ENCODE data around the gene WWOX.

Gene WWOX

DNA sequence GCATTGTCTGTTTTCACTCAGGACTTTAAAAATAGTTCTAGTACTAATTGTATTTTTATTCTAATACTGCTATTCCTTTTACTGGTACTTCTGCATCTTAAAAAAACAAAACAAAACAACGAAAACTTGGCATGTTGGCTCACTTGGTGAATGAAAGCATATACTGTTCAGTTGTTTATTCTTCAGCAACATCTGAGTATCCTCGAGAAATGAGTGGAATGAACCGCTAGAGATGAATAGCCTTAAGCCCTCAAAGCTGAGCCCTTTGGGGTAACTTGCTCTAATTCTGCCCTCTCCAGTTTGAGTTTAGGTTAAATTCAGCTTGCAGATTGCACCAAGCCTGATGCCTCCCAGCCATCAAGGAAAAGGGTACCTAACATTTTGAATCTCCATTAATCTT is 126.5 kb downstream of the WWOX start:
- peak in 1 of 51 donors; percentile 18 for DNase-seq

DNA sequence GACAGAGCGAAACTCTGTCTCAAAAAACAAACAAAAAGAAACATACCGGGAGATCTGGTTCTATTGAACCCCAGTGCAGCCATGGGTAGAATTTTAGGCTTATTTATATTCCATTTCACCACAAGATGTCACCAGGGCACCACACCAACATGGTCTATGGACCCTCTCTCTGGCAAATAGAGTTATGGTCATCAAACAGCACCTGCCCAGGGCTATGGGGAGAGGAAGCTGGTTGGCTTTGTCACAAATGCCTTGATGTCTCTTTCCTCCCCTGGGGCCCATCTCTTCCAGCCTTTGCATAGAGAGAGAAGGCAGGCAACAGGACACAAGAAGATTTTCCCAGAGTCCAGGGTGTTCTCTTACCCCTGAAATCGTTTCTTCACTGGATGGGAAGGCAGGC is 128.4 kb downstream of the WWOX start:
- DNase-seq, result no peak

- no peak for DNase-seq
These were observed 129.2 kb downstream of the WWOX start for GRCh38 chr16:78228704-78229103.

DNA sequence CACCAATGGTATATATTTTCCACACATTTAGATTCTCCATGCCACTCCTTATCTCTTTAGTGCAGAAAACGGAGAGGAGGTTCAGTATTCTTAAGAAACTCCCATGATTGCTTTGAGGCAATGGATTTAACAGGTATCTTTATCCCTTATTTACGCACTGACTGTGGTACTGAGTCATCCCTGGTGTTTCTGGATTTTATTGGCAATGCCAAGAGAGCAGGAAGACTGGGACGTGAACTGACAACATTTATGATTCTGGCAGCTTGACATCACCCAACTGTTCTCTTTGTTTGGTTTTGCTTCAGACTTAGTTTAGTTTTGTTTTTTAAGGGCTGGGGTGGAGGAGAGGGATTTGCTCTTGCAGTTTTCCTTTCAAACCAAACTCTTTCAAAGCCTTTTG is 131.4 kb downstream of the WWOX start:
- DNase-seq, result peak in 1 of 51 donors; percentile 18

DNA sequence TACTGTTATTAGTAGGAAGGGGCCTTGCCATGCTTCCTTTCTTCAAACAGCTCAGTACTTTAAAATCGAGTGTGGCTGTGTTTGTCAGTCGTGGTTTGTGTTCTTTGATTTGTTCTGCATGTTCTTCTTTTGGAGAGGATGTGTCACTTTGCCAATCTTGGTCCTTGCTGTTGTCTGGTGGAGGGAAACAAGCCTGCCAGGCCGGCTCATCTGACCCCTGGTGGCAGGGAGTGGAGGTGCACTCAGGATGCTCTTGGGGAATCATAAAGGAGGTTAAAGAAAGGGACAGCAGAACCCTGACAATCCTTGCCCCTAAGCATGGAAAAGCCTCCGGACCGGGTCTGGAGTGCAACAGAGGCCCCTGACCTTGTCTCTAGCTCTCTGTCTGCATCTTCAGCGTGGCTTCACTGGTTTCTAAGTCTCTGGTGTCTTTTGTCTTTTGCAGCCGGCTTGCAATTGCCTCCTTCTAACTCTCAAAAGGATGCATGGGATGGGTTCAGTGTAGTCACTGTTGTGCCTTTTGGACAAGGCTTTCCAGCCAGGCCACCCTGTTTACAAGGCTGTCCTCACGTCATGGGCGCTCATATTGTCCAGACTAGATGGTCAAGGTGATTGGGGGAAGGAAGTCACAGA is 135.8 kb downstream of the WWOX start:
- DNase-seq, result peak in 48 of 51 donors; percentile 4 to 82 (median 46)

- DNase-seq, result no peak
These were observed 136.4 kb downstream of the WWOX start for GRCh38 chr16:78235876-78236275.

DNA sequence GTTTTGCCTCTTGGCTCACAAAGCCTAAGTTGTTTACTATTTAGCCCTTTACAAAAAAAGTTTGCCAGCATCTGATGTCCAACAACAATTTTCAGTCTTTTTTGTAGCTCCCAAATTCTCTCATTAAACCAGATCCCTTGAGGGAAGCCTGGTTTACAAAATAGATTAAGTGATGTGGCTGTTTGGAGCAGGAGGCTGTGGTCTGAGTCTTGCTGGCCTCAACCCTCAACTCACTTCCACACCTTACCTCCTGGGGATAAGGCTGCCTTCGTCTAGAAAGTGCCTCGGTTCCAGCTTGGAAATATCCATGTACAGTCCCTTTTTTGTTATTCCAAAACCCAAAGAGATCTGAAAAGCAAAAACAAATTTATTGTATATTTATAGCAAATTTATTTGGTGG is 138.4 kb downstream of the WWOX start:
- DNase-seq, result no peak

DNA sequence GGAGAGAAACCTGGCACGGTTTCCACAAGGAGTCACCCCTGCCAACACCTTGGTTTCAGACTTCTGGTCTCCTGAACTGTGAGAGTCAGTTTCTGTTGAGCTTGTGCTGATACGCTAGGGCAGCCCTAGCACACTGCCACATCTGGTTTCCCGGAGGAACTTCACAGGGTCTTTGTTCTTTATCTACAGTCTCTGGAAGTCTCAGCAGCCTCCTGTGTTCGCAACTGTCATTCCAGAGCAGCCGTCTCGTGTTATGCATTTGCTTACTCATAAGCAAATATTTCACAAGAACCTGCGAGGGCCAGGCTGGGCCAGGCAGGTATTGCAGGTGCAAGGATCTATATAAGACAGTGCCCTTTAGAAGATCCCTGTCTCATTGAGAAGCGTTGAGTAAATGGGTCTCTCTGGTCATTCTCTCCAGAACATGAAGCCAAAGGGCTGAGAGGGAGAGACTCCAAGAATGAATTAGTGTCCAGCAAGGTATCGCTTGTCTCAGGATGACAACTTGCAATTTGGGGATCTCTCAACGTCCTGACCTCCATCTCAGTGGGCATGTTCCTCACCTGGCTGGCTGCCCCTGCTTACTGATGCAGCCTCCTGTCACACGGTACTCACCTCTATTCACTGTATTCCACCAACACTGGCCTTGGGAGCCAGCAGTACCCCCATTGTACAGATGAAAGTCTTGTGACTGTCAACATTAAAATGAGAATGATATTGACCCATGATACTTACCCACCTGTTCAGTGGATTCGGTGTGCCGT is 141.2 kb downstream of the WWOX start:
- DNase-seq, result no peak

DNA sequence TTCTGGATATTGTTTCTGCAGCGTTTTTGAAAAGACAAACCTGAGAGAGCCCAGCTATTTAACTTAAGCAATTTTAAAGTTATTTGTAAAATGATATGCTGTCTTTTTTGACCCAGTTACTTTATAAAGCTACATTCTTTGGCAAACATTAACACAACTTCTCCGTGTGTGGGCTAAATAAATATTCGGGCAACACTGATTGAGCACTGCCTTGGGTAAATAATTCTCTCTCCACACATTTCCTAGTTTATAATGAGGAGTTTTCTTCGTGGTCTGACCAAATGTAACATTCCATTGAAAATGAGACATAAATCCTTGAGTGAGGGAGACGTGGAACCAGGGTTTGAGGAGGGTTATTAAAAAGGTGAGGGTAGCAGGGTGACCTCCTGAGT is 142.8 kb downstream of the WWOX start:
- no peak for DNase-seq

- DNase-seq, result no peak
These were observed 144.9 kb downstream of the WWOX start for GRCh38 chr16:78244131-78244895.

DNA sequence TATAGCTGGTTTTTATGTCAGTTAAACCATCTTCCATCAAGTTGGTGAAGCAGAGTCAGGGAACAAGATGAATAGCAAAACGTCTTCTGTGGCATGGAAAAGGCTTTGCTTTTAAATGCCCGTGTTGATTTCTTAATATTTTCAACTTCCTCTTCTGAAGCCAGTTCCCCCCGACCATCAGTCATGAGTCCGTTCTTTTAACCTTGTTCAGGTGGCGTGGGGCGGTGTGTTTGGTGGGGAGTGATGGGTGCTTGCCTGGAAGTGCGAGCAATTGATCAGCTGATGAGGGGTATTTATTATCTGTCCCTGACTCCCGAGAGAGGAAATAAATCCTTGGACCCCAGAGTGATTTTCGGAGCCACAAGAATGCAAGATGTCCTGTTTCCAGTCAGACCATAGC is 147.1 kb downstream of the WWOX start:
- no peak for DNase-seq

DNA sequence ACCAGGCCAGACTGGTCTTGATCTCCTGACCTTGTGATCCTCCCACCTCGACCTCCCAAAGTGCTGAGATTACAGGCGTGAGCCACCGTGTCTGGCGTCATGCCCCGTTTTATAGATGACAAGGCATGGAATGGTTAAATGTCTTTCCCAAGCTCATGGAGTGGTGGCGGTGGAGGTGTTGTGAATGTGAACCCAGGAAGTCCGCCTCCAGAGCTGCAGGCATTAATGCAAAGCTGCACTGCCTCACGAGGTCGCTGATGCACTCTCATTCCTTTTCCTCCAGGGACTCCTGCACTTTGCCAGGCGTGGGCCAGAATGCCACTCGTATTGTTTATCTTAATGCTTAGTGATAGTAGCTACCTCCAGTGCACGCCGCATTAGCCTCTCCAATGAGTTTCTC is 149.6 kb downstream of the WWOX start:
- DNase-seq, result no peak

DNA sequence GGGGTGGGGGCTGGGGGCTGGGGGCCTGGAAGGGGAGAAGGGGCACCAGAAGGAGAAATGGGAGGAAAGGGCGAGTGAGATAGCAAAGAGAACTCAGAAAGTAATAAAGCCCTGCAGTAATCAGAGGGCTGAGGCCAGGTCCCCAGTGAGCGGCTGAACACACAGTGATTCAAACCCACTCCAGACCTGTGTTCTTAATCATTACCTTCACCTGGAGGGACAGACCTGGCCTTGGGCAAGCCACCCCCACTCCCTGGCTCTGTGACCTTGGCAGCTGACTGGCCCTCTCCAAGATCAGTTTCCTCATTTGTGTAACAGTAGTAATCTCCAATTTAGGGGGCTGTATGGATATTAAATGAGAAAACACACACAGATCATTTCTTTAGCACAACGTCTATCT is 150.4 kb downstream of the WWOX start:
- DNase-seq, result no peak

- no peak for DNase-seq
These were observed 151.7 kb downstream of the WWOX start for GRCh38 chr16:78251115-78251514.

GRCh38 chr16:78252757-78253156 is 153.3 kb downstream of the WWOX start:
- DNase-seq, result no peak

GRCh38 chr16:78254841-78255240 is 155.4 kb downstream of the WWOX start:
- DNase-seq, result no peak

DNA sequence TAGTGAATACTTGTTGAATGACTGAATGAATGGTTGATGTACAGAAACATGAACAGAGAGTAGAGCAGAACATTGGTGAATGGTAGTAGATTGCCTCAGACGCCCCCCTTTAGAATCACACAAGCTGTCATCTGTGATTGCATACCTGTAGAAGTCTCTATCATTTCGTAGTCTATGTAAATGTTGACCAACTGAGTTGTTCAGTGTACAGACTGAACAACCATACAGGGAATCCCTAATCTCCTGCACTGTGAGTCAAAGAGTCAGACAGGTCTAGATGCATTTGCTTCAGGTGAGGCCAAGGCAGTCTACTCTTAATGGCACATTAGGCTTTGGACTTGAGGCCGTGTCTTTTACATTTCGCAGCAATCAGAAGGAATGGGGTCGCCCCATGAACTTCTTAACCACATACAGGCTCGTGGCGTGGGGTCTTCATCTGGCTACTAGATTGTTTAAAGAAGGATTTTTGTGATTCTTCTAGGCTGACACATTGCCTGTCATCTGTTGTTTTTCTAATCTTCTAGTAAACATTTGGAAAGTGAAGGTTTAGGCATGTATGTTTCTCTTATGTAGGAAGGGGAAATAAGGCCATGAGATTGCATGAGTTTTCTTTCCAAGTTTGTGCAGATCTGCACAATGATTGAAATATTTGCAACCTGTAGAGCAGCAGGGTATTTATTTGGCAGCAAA is 157.4 kb downstream of the WWOX start:
- DNase-seq, result no peak

DNA sequence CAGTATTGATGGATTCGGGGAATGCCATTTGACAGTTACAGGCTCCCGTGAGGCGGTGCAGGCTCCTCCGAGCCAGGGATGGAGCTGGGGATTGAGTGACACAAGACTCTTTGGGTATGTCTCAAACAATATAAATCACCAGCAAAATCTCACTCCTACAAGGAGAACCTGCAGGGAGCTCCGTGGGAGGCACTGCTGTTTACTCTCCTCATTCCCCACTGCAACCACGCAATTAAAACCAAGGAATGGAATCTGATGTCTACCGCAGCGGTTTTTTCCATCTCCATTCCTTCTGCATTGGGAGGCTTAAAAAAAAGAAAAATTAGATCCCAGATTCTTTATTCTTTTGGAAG is 157.9 kb downstream of the WWOX start:
- no peak for DNase-seq

DNA sequence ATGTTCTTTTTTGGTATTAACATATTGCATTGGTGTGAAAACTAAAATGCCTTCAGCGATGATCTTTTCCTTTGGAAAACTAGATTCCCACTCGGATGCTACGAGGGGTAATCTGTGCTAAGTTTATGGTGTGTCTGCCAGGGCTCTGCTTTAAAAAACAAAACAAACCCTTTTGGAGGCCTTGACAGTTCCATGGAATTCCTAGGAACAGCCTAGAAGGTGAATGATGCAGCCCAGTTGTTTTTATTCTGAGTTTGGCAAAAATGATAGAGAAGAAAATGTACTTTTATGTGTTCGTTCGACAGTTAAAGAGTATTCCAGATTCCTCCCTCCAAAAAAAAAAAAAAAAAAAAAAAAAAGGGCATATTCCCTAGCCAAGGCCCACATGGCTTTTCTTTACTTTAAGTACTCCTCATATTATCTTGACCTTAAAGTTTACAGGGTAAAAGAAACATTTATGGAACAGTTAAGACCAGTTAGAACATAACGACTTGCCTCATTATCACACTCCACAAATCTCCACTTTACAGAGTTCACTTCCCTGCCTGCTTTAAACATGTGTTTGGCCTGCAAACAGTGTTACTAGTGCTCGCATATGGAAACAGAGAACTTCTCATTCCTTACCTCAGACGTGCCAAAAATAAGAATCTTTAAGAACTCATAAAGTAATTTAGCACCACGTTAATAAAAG is 159.1 kb downstream of the WWOX start:
- DNase-seq, result no peak

DNA sequence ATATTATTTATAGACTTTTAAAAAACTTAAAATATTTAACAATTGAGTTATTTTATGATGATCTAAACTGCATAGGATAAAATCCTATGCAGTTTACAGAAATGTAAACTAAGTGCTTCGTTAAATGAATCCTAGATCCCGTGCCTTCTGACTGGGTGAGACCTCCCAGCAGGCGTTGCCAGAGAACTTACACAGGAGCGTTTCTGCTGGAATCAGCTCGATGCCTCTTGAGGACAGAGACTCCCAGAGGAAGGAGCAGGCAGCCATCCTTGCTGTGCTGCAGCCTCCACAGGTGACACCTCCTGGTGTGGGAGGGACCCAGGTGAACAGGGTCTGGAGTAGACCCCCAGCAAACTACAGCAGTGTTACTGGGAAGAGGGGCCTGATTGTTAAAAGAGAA is 160.4 kb downstream of the WWOX start:
- DNase-seq, result no peak

- DNase-seq, result no peak
These were observed 165.2 kb downstream of the WWOX start for GRCh38 chr16:78264642-78265041.

DNA sequence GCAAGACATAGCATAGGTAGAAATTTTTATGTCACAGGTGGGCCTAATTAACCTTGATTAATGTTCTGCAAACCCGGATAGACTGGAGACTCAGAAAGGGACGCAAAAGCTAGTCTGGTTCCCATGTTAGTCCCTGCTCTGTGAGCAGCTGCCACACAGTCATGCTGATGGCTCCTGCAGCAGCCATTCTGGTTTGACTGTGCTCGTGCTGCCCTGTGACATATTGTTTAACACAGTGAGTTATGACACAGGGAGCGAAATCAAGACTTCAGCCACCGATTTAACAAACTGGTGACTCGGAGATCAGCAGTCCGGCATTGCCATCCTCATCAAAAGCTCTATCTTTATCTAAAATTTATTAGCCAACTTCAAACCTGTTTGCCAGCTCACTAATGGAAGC is 169.8 kb downstream of the WWOX start:
- DNase-seq, result no peak
